Liver (tissue), 9 donors: ENCODE measurements around the gene EIF2AK2. TPM values are rescaled to one million over a fixed set of nuclear protein-coding genes. Genes with fewer than 3 reads are reported as not detected.

Experiments used
- DNase-seq: peaks from one replicate; pipeline ENCODE4 v3.0.0-alpha.2; 2017; ENCODE audit warnings: low spot score
- H3K27ac ChIP-seq, 2 donors: one replicate each; pipeline ENCODE4 v1.7.0; 2013; ENCODE audit warnings: inconsistent platforms in 2 of 2, low read length in 2 of 2, control low read depth in 1 of 2, low read depth in 1 of 2, mild to moderate bottlenecking in 1 of 2
- H3K27me3 ChIP-seq, 4 donors: one replicate each; pipeline versions ENCODE4 v1.6.1 to v1.7.0; 2013; ENCODE audit warnings: low read length in 3 of 4, inconsistent platforms in 1 of 4, mild to moderate bottlenecking in 1 of 4, moderate library complexity in 1 of 4; ENCODE audit not compliant: control insufficient read depth in 4 of 4, insufficient read depth in 4 of 4
- H3K36me3 ChIP-seq, 4 donors: one replicate each; pipeline versions ENCODE4 v1.6.1 to v1.7.0; 2013; ENCODE audit warnings: low read length in 3 of 4, mild to moderate bottlenecking in 3 of 4, low read depth in 1 of 4, moderate library complexity in 1 of 4; ENCODE audit not compliant: control insufficient read depth in 4 of 4, insufficient read depth in 3 of 4
- H3K4me1 ChIP-seq, 4 donors: one replicate each; pipeline versions ENCODE4 v1.6.1 to v1.7.0; 2013; ENCODE audit warnings: low read length in 3 of 4, mild to moderate bottlenecking in 3 of 4, moderate library complexity in 1 of 4; ENCODE audit not compliant: control insufficient read depth in 4 of 4, insufficient read depth in 4 of 4
- H3K4me3 ChIP-seq, 3 donors: one replicate each; pipeline versions ENCODE4 v1.6.1 to v1.7.0; 2013; ENCODE audit warnings: low read length in 3 of 3, control low read depth in 1 of 3, low read depth in 1 of 3, mild to moderate bottlenecking in 1 of 3
- H3K9ac ChIP-seq, 2 donors: one replicate each; pipeline ENCODE4 v1.7.0; 2013; ENCODE audit warnings: low read length in 2 of 2, mild to moderate bottlenecking in 2 of 2, moderate library complexity in 2 of 2, control low read depth in 1 of 2, low read depth in 1 of 2
- H3K9me3 ChIP-seq, 4 donors: one replicate each; pipeline versions ENCODE4 v1.6.1 to v1.7.0; 2013; ENCODE audit warnings: low read length in 3 of 4; ENCODE audit not compliant: control insufficient read depth in 4 of 4
- ATF3 ChIP-seq: IDR thresholded peaks from 2 replicates; pipeline ENCODE4 v1.6.1; 2016; ENCODE audit warnings: antibody characterized with exemption
- CTCF ChIP-seq: fragments of 150-350 bp; IDR thresholded peaks from 2 replicates; pipeline ENCODE4 v1.5.1; 2017; ENCODE audit warnings: improper control_type of control experiment, low read depth, low read length; ENCODE audit not compliant: missing input control
- FOXA1 ChIP-seq: IDR thresholded peaks from 2 replicates; pipeline ENCODE4 v1.6.1; 2016; ENCODE audit warnings: antibody characterized with exemption
- GABPA ChIP-seq, 2 donors: IDR thresholded peaks in 1 of 2; conservative IDR thresholded peaks in 1 of 2; 2 replicates each; pipeline ENCODE4 v1.6.1; 2016; ENCODE audit warnings: antibody characterized with exemption in 2 of 2, mild to moderate bottlenecking in 1 of 2, moderate library complexity in 1 of 2
- HNF4G ChIP-seq: IDR thresholded peaks from 2 replicates; pipeline ENCODE4 v1.6.1; 2016; ENCODE audit warnings: antibody characterized with exemption
- MAX ChIP-seq: IDR thresholded peaks from 2 replicates; pipeline ENCODE4 v1.6.1; 2016; ENCODE audit warnings: antibody characterized with exemption
- NR2F2 ChIP-seq: IDR thresholded peaks from 2 replicates; pipeline ENCODE4 v1.6.1; 2016; ENCODE audit warnings: antibody characterized with exemption
- RAD21 ChIP-seq, 2 donors: IDR thresholded peaks; 2 replicates each; pipeline ENCODE4 v1.6.1; 2016; ENCODE audit warnings: antibody characterized with exemption in 2 of 2, mild to moderate bottlenecking in 2 of 2
- REST ChIP-seq: IDR thresholded peaks from 2 replicates; pipeline ENCODE4 v1.6.1; 2016; ENCODE audit warnings: antibody characterized with exemption, mild to moderate bottlenecking
- RXRA ChIP-seq, 2 donors: IDR thresholded peaks; 2 replicates each; pipeline ENCODE4 v1.6.1; 2017 to 2018; ENCODE audit warnings: antibody characterized with exemption in 2 of 2, mild to moderate bottlenecking in 1 of 2
- SP1 ChIP-seq: IDR thresholded peaks from 2 replicates; pipeline ENCODE4 v1.6.1; 2018; ENCODE audit warnings: antibody characterized with exemption, mild to moderate bottlenecking
- TAF1 ChIP-seq: conservative IDR thresholded peaks from 2 replicates; pipeline ENCODE4 v1.6.1; 2016; ENCODE audit warnings: antibody characterized with exemption, mild to moderate bottlenecking
- YY1 ChIP-seq: IDR thresholded peaks from 2 replicates; pipeline ENCODE4 v1.6.1; 2016; ENCODE audit warnings: antibody characterized with exemption, mild to moderate bottlenecking
- ZBTB33 ChIP-seq: IDR thresholded peaks from 2 replicates; pipeline ENCODE4 v1.6.1; 2016; ENCODE audit warnings: antibody characterized with exemption
- WGBS: extraction: QIAGEN DNeasy Blood & Tissue Kit; methylation state at CpG from one replicate; pipeline ENCODE4 v1.1.7; 2013; 5-methylcytosine and 5-hydroxymethylcytosine counted together
- polyA plus RNA-seq, 2 donors: library from polyadenylated mRNA; stranded (reverse) in 1 of 2; unstranded in 1 of 2; fragments of 200-250 nt in 1 of 2; fragments of >200 nt in 1 of 2; fragmentation: Nextera tagmentation in 1 of 2; extraction: Ambion mirVana in 1 of 2; gene quantifications; one replicate each; pipeline versions ENCODE4 v1.2.1 to v1.2.3, GENCODE V29; 2013 to 2015
- total RNA-seq, 2 donors: library from RNA; depleted of rRNA; stranded (reverse); fragments of >200 nt; gene quantifications; one replicate each; pipeline ENCODE4 v1.2.3, GENCODE V29; 2014
- donor health status: healthy.
- donor health status: healthy.
- donor health status: healthy.
- donor health status: healthy.
- donor health status: healthy.

The EIF2AK2 gene
- total and polyA plus RNA-seq, 4 donors = 4.4 to 20.0 (median 13.2) TPM

- Histone ChIP-seq H3K27me3 (no peaks in the 10 kb centered on the region), H3K9me3 (no peaks in the 10 kb centered on the region), H3K27ac (no peak overlapping the region), H3K4me1 (no peaks in the 10 kb centered on the region), H3K9ac (no peak overlapping the region), H3K4me3 (no peak overlapping the region), H3K36me3 (no peaks in the 10 kb centered on the region)
- no peak for DNase-seq
- WGBS = 92% methylated on average over 5 of the region's 5 CpGs
- TF ChIP-seq MAX (no peak), ATF3 (no peak), HNF4G (no peak), RXRA (IDR thresholded peaks at IDR 0.05) (no peak)
Observed at GRCh38 chr2:37180640-37181039, 23.9 kb upstream of the EIF2AK2 start.

- WGBS = 70% methylated on average over 4 of the region's 4 CpGs
- TF ChIP-seq YY1 (no peak), ZBTB33 (no peak), RAD21 (IDR thresholded peaks at IDR 0.05) (no peak), NR2F2 (no peak), GABPA (IDR thresholded peaks at IDR 0.05 in 1 of 2, conservative IDR thresholded peaks at IDR 0.05 in 1 of 2) (no peak), TAF1 (no peak), REST (no peak), CTCF (no peak), SP1 (no peak), FOXA1 (no peak)
- no peaks in the 10 kb centered on the region for H3K9me3 ChIP-seq
- DNase-seq = no peak
- H3K27me3 ChIP-seq = no peaks in the 10 kb centered on the region
- H3K4me1 ChIP-seq = no peaks in the 10 kb centered on the region
- no peak overlapping the region for H3K4me3 ChIP-seq
- H3K9ac ChIP-seq = no peak overlapping the region
- H3K36me3 ChIP-seq = no peaks in the 10 kb centered on the region
- no peak overlapping the region for H3K27ac ChIP-seq
Observed at GRCh38 chr2:37180006-37180639, 23.3 kb upstream of the EIF2AK2 start.
